Neuronal stem cell (in vitro differentiated cells): ENCODE data around the gene EBPL.
"Not testable (repeated sequence)": the region's sequence is repeated elsewhere in the genome, so short reads cannot be mapped to it uniquely, and the experiment has no call there.

Experiments
- DNase-seq: peaks from one replicate; pipeline ENCODE4 v3.0.0-alpha.2; 2013; ENCODE audit warnings: low spot score
- H2AFZ ChIP-seq: one replicate; pipeline ENCODE4 v1.6.1; 2013; ENCODE audit warnings: mild to moderate bottlenecking, low read length, inconsistent platforms
- H2AK5ac ChIP-seq: 2 replicates; pipeline ENCODE4 v1.6.1; 2013; ENCODE audit warnings: low read depth, mild to moderate bottlenecking, inconsistent platforms, low read length, moderate library complexity, mixed read lengths
- H2BK120ac ChIP-seq: 2 replicates; pipeline ENCODE4 v1.6.1; 2013; ENCODE audit warnings: low read depth, mild to moderate bottlenecking, inconsistent platforms, low read length, moderate library complexity, mixed read lengths
- H2BK12ac ChIP-seq: one replicate; pipeline ENCODE4 v1.6.1; 2013; ENCODE audit warnings: low read length, inconsistent platforms
- H2BK15ac ChIP-seq: 2 replicates; pipeline ENCODE4 v1.6.1; 2013; ENCODE audit warnings: mild to moderate bottlenecking, low read length, inconsistent platforms, mixed read lengths
- H2BK5ac ChIP-seq: one replicate; pipeline ENCODE4 v1.6.1; 2013; ENCODE audit warnings: inconsistent platforms, mild to moderate bottlenecking, low read length, moderate library complexity
- H3K14ac ChIP-seq: one replicate; pipeline ENCODE4 v1.6.1; 2013; ENCODE audit warnings: low read length, inconsistent platforms
- H3K18ac ChIP-seq: 2 replicates; pipeline ENCODE4 v1.6.1; 2013; ENCODE audit warnings: low read length, inconsistent platforms
- H3K23ac ChIP-seq: 2 replicates; pipeline ENCODE4 v1.6.1; 2013; ENCODE audit warnings: low read depth, mild to moderate bottlenecking, mixed read lengths, low read length, inconsistent platforms; ENCODE audit not compliant: poor library complexity
- H3K27ac ChIP-seq: replicated peaks from 3 replicates; pipeline ENCODE4 v1.5.1; 2013; ENCODE audit warnings: low read length, inconsistent platforms
- H3K27me3 ChIP-seq, 3 experiments: 2 replicates each; pipeline ENCODE4 v1.6.1; 2013; ENCODE audit warnings: low read length in 3 of 3, mild to moderate bottlenecking in 2 of 3, inconsistent platforms in 1 of 3, low read depth in 1 of 3, mixed read lengths in 1 of 3, moderate library complexity in 1 of 3; ENCODE audit not compliant: control insufficient read depth in 3 of 3, insufficient read depth in 3 of 3
- H3K36me3 ChIP-seq, 2 donors: replicated peaks in 1 of 2; 2 replicates each; pipeline ENCODE4 v1.6.1; 2013; ENCODE audit warnings: low read length in 2 of 2; ENCODE audit not compliant: control insufficient read depth in 2 of 2, insufficient read depth in 2 of 2
- H3K4ac ChIP-seq: 2 replicates; pipeline ENCODE4 v1.6.1; 2013; ENCODE audit warnings: inconsistent platforms, mild to moderate bottlenecking, low read length, moderate library complexity
- H3K4me1 ChIP-seq, 2 donors: 1 replicate in 1 of 2; 2 replicates in 1 of 2; pipeline ENCODE4 v1.6.1; 2013; ENCODE audit warnings: low read length in 2 of 2, low read depth in 1 of 2; ENCODE audit not compliant: control insufficient read depth in 2 of 2, insufficient read depth in 1 of 2
- H3K4me2 ChIP-seq: one replicate; pipeline ENCODE4 v1.6.1; 2013; ENCODE audit warnings: mild to moderate bottlenecking, low read length, inconsistent platforms; ENCODE audit not compliant: insufficient read depth, poor library complexity, severe bottlenecking
- H3K4me3 ChIP-seq, 2 donors: 2 replicates each; pipeline ENCODE4 v1.5.1; 2013; ENCODE audit warnings: low read length in 2 of 2, mild to moderate bottlenecking in 2 of 2, inconsistent platforms in 1 of 2, moderate library complexity in 1 of 2
- H3K79me1 ChIP-seq: one replicate; pipeline ENCODE4 v1.6.1; 2013; ENCODE audit warnings: low read depth, mild to moderate bottlenecking, inconsistent platforms, low read length, moderate library complexity
- H3K9ac ChIP-seq: one replicate; pipeline ENCODE4 v1.6.1; 2013; ENCODE audit warnings: mild to moderate bottlenecking, low read depth, low read length, inconsistent platforms; ENCODE audit not compliant: poor library complexity
- H3K9me3 ChIP-seq, 2 donors: replicated peaks in 1 of 2; 2 replicates each; pipeline versions ENCODE3 to v1.6.1; 2013; ENCODE audit warnings: low read length in 2 of 2, mild to moderate bottlenecking in 2 of 2, inconsistent platforms in 1 of 2, low read depth in 1 of 2, mixed read lengths in 1 of 2, moderate library complexity in 1 of 2; ENCODE audit not compliant: control insufficient read depth in 2 of 2, insufficient read depth in 1 of 2
- H4K8ac ChIP-seq: one replicate; pipeline ENCODE4 v1.6.1; 2013; ENCODE audit warnings: low read depth, mild to moderate bottlenecking, inconsistent platforms, low read length, moderate library complexity
- H4K91ac ChIP-seq: one replicate; pipeline ENCODE4 v1.6.1; 2013; ENCODE audit warnings: low read length, low read depth, mild to moderate bottlenecking, inconsistent platforms; ENCODE audit not compliant: poor library complexity
- WGBS, 2 donors: extraction: QIAGEN DNeasy Blood & Tissue Kit; methylation state at CpG; one replicate each; pipeline ENCODE4 v1.1.7; 2013; ENCODE audit warnings: missing lambda C conversion rate in 2 of 2, mixed read lengths in 1 of 2; ENCODE audit not compliant: insufficient read length in 2 of 2, insufficient replicate concordance in 1 of 2; ENCODE audit errors: extremely low coverage in 2 of 2; 5-methylcytosine and 5-hydroxymethylcytosine counted together

Gene EBPL

GRCh38 chr13:49711218-49711863 lies 20.1 kb upstream of the EBPL start:
- no peak overlapping the region for H2BK120ac ChIP-seq
- no CpG with 5 or more reads among the region's 2 CpGs for WGBS, 2 donors
- H3K4me2 ChIP-seq, result no peak overlapping the region
- H3K27ac ChIP-seq, result no peak overlapping the region
- no peak for DNase-seq
- peaks cover 3 to 73% of the 10 kb centered on the region in 2 donors for H3K36me3 ChIP-seq
- H3K4ac ChIP-seq, result no peak overlapping the region
- H3K9me3 ChIP-seq, result peaks cover 0 to 18% of the 10 kb centered on the region in 2 donors
- H3K4me1 ChIP-seq, result no peaks in the 10 kb centered on the region
- no peak overlapping the region for H2BK5ac ChIP-seq
- H3K18ac ChIP-seq, result no peak overlapping the region
- no peak overlapping the region for H3K9ac ChIP-seq
- H3K79me1 ChIP-seq, result no peaks in the 10 kb centered on the region
- no peak overlapping the region for H2AFZ ChIP-seq
- no peak overlapping the region for H3K23ac ChIP-seq
- H4K91ac ChIP-seq, result no peak overlapping the region
- H2BK15ac ChIP-seq, result no peak overlapping the region
- no peak overlapping the region for H3K4me3 ChIP-seq
- no peak overlapping the region for H2AK5ac ChIP-seq
- no peak overlapping the region for H4K8ac ChIP-seq
- H2BK12ac ChIP-seq, result no peak overlapping the region
- no peak overlapping the region for H3K14ac ChIP-seq
- no peaks in the 10 kb centered on the region for H3K27me3 ChIP-seq

GRCh38 chr13:49704264-49704663 lies 13.0 kb upstream of the EBPL start:
- H4K8ac ChIP-seq, H2AK5ac ChIP-seq, H3K27me3 ChIP-seq, H3K4ac ChIP-seq, H3K14ac ChIP-seq, H2BK15ac ChIP-seq, H2BK12ac ChIP-seq, H3K18ac ChIP-seq, H3K79me1 ChIP-seq, H3K4me1 ChIP-seq, H2AFZ ChIP-seq, H3K9me3 ChIP-seq, H4K91ac ChIP-seq, H3K9ac ChIP-seq, H3K4me3 ChIP-seq, H3K4me2 ChIP-seq, H3K23ac ChIP-seq, DNase-seq, H3K27ac ChIP-seq, H2BK5ac ChIP-seq, H2BK120ac ChIP-seq: not testable (repeated sequence)
- no CpG with 5 or more reads among the region's 7 CpGs for WGBS, 2 donors
- peaks cover 5 to 84% of the 10 kb centered on the region in 2 donors for H3K36me3 ChIP-seq

- H3K4me1 ChIP-seq, result no peaks in the 10 kb centered on the region
- H2AFZ ChIP-seq, result no peak overlapping the region
- H2BK12ac ChIP-seq, result no peak overlapping the region
- no peak overlapping the region for H2AK5ac ChIP-seq
- no peak overlapping the region for H2BK5ac ChIP-seq
- H4K91ac ChIP-seq, result no peak overlapping the region
- no peaks in the 10 kb centered on the region for H3K27me3 ChIP-seq
- H2BK15ac ChIP-seq, result no peak overlapping the region
- H3K27ac ChIP-seq, result no peak overlapping the region
- H3K14ac ChIP-seq, result no peak overlapping the region
- H3K79me1 ChIP-seq, result no peaks in the 10 kb centered on the region
- no peak overlapping the region for H3K23ac ChIP-seq
- DNase-seq, result no peak
- no peak overlapping the region for H3K4ac ChIP-seq
- H2BK120ac ChIP-seq, result no peak overlapping the region
- H3K9me3 ChIP-seq, result peaks cover 0 to 5% of the 10 kb centered on the region in 2 donors
- no peak overlapping the region for H3K9ac ChIP-seq
- no peak overlapping the region for H3K18ac ChIP-seq
- H3K36me3 ChIP-seq, result peaks cover 5 to 88% of the 10 kb centered on the region in 2 donors
- no peak overlapping the region for H3K4me3 ChIP-seq
- H3K4me2 ChIP-seq, result no peak overlapping the region
- H4K8ac ChIP-seq, result no peak overlapping the region
Observed at GRCh38 chr13:49701491-49701890, 10.2 kb upstream of the EBPL start.

- Histone ChIP-seq H3K4me3 (no peak overlapping the region), H3K79me1 (no peaks in the 10 kb centered on the region), H3K23ac (no peak overlapping the region), H3K4me1 (no peaks in the 10 kb centered on the region), H3K4me2 (no peak overlapping the region), H3K9me3 (peaks cover 0 to 5% of the 10 kb centered on the region in 2 donors), H2BK12ac (no peak overlapping the region), H3K4ac (no peak overlapping the region), H2BK120ac (no peak overlapping the region), H2AFZ (no peak overlapping the region), H3K27me3 (no peaks in the 10 kb centered on the region), H3K9ac (no peak overlapping the region), H4K8ac (no peak overlapping the region), H3K27ac (no peak overlapping the region), H3K14ac (no peak overlapping the region), H2AK5ac (no peak overlapping the region), H3K36me3 (peaks cover 5 to 56% of the 10 kb centered on the region in 2 donors), H3K18ac (no peak overlapping the region), H2BK5ac (no peak overlapping the region), H4K91ac (no peak overlapping the region), H2BK15ac (no peak overlapping the region)
- DNase-seq, result no peak
- no CpG with 5 or more reads among the region's 3 CpGs for WGBS, 2 donors
Observed at GRCh38 chr13:49697468-49697867, 6.2 kb upstream of the EBPL start.
